Stomach (tissue), 4 donors: ENCODE results near the gene GTF2H2C.
"Not testable (repeated sequence)": the region's sequence is repeated elsewhere in the genome, so short reads cannot be mapped to it uniquely, and the experiment has no call there.

Source experiments
- EP300 ChIP-seq: sonication (generic); formaldehyde crosslinking; IDR thresholded peaks from one replicate; pipeline ENCODE4 v1.6.1; 2017; ENCODE audit warnings: antibody characterized with exemption
- TF ChIP-seq, protein P1 (sequence below), 7 experiments: fragments of 450-650 bp in 4 of 7; fragments of 200-600 bp in 3 of 7; sonication (generic) in 3 of 7; IDR thresholded peaks; one replicate each; pipeline ENCODE4 v1.5.1; 2016 to 2019; ENCODE audit warnings: antibody characterized with exemption in 7 of 7, control low read depth in 2 of 7, mild to moderate bottlenecking in 1 of 7

DNA sequence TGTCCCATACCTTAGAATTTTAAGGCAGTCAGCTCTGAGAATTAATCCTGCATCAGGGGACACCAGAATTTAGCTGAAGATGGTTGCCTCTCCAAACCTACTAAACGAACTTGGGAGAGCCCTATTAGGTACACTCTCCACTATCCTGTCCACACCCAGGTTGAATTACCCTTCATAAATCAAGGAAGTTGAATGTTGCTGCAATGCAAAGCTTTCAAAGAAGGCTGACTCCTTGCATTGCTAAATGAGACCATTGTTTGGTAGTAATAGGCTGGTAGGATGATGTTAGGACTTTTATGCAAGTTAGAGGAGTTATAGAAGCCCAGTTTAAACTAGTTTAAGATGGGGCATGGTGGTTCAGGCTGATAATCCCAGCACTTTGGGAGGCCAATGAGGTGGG, 18.6 kb upstream of the GTF2H2C start:
- TF ChIP-seq, protein P1, sequence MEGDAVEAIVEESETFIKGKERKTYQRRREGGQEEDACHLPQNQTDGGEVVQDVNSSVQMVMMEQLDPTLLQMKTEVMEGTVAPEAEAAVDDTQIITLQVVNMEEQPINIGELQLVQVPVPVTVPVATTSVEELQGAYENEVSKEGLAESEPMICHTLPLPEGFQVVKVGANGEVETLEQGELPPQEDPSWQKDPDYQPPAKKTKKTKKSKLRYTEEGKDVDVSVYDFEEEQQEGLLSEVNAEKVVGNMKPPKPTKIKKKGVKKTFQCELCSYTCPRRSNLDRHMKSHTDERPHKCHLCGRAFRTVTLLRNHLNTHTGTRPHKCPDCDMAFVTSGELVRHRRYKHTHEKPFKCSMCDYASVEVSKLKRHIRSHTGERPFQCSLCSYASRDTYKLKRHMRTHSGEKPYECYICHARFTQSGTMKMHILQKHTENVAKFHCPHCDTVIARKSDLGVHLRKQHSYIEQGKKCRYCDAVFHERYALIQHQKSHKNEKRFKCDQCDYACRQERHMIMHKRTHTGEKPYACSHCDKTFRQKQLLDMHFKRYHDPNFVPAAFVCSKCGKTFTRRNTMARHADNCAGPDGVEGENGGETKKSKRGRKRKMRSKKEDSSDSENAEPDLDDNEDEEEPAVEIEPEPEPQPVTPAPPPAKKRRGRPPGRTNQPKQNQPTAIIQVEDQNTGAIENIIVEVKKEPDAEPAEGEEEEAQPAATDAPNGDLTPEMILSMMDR (IDR thresholded peaks at IDR 0.05), result not testable (repeated sequence)
- not testable (repeated sequence) for TF ChIP-seq EP300
